Thymus (tissue), 11 donors: Measurements from ENCODE around the gene OCA2. TPM values are rescaled to one million over a fixed set of nuclear protein-coding genes. Genes with fewer than 3 reads are reported as not detected.

Experiments used
- DNase-seq, 9 donors: peaks; one replicate each; pipeline ENCODE4 v3.0.0-alpha.2; 2013; ENCODE audit warnings: low spot score in 9 of 9, low read depth in 6 of 9, missing footprints in 1 of 9
- H3K27ac ChIP-seq, 2 donors: one replicate each; pipeline ENCODE4 v1.5.1; 2013; ENCODE audit warnings: control low read depth in 1 of 2, low read depth in 1 of 2, low read length in 1 of 2, mild to moderate bottlenecking in 1 of 2, moderate library complexity in 1 of 2
- H3K27me3 ChIP-seq, 2 donors: one replicate each; pipeline ENCODE4 v1.5.1; 2013; ENCODE audit warnings: low read length in 1 of 2; ENCODE audit not compliant: control insufficient read depth in 2 of 2, insufficient read depth in 1 of 2
- H3K36me3 ChIP-seq, 2 donors: one replicate each; pipeline ENCODE4 v1.5.1; 2013; ENCODE audit warnings: low read length in 1 of 2, mild to moderate bottlenecking in 1 of 2, moderate library complexity in 1 of 2; ENCODE audit not compliant: control insufficient read depth in 2 of 2, insufficient read depth in 2 of 2
- H3K4me1 ChIP-seq, 2 donors: one replicate each; pipeline ENCODE4 v1.5.1; 2013; ENCODE audit warnings: low read length in 2 of 2; ENCODE audit not compliant: control insufficient read depth in 2 of 2, insufficient read depth in 2 of 2
- H3K4me3 ChIP-seq, 2 donors: one replicate each; pipeline ENCODE4 v1.5.1; 2013; ENCODE audit warnings: low read length in 2 of 2, control low read depth in 1 of 2, mild to moderate bottlenecking in 1 of 2
- H3K9me3 ChIP-seq, 2 donors: one replicate each; pipeline ENCODE4 v1.5.1; 2013; ENCODE audit warnings: low read length in 1 of 2, mild to moderate bottlenecking in 1 of 2; ENCODE audit not compliant: control insufficient read depth in 2 of 2, insufficient read depth in 1 of 2
- WGBS: extraction: QIAGEN DNeasy Blood & Tissue Kit; methylation state at CpG from one replicate; pipeline ENCODE4 v1.1.7; 2013; 5-methylcytosine and 5-hydroxymethylcytosine counted together
- polyA plus RNA-seq: library from polyadenylated mRNA; stranded (reverse); fragments of 200-250 nt; gene quantifications from one replicate; pipeline ENCODE4 v1.2.3, GENCODE V29; 2013
- total RNA-seq: library from RNA; stranded (reverse); fragments of 120-200 nt; gene quantifications from one replicate; pipeline ENCODE4 v1.2.4, GENCODE V29; 2013
- donor health status: healthy.

Gene OCA2
- total and polyA plus RNA-seq, 2 donors = 0.99 to 1.2 TPM

DNA sequence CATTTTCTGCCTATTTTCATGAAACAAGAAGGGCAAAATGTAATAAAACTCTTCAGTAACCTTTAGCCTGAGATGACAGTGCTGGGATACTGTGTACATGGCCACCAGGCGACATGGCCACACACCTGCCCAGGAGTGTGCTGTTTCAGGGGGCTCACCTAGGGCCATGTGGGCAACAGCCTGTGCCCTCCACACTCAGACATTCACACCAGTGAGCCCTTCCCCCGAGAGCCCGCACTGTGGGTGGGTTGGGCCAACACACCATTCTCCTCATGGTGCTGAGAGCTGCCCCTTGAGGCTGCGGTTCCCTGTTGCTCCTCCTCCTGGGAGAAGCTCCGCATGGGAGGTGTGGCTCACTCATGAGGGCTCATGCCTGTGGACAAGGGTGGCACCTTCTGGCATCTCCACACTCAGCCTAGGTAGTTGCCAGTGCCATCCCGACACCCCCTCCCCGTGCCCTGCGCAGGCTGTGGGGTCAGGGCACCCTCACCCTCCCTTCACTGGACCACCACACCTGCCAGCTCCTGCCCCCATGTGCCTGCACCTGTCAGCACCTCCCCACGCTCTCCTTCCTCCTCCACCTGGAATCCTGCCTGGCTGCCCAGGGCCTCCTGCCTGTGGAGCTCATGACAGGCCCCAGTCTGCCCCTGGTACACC is 19.7 kb downstream of the OCA2 start:
- DNase-seq = no peak
- 92% methylated on average over 9 of the region's 9 CpGs for WGBS

DNA sequence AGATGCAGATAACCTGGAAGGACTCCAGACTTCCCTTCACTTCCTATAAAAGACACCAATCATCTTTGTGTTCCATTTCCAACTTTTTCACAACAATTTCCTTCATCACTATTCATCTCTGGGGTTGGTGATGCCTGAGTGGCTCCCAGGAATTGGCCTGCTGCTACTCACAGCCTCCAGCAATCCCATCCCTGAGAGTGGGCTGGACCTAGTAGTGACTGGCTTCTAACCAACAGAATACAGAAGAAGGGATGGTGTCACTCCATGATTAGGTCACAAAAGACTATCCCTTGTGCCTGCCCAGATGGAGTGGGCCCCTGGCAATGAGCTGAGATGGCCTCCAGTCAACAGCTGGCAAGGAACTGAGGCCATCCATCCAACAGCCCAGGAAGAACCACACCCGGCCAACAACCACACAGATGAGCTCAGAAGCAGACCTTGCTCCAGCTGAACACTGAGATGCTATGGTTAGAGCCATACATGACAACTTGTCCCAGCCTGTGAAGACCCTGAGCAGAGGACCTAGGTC is 20.9 kb downstream of the OCA2 start:
- no peak overlapping the region for H3K27ac ChIP-seq
- 89% methylated on average over 1 of the region's 1 CpG for WGBS
- no peaks in the 10 kb centered on the region for H3K27me3 ChIP-seq
- H3K4me1 ChIP-seq = no peaks in the 10 kb centered on the region
- H3K4me3 ChIP-seq = no peak overlapping the region
- no peaks in the 10 kb centered on the region for H3K36me3 ChIP-seq
- no peaks in the 10 kb centered on the region for H3K9me3 ChIP-seq
- DNase-seq = no peak

More for the DNA sequence above, 19.7 kb downstream of the OCA2 start:
- no peak overlapping the region for H3K27ac ChIP-seq
- H3K4me3 ChIP-seq = no peak overlapping the region
- no peaks in the 10 kb centered on the region for H3K4me1 ChIP-seq
- no peaks in the 10 kb centered on the region for H3K9me3 ChIP-seq
- no peaks in the 10 kb centered on the region for H3K36me3 ChIP-seq
- peaks cover 0 to under 1% of the 10 kb centered on the region in 2 donors for H3K27me3 ChIP-seq

DNA sequence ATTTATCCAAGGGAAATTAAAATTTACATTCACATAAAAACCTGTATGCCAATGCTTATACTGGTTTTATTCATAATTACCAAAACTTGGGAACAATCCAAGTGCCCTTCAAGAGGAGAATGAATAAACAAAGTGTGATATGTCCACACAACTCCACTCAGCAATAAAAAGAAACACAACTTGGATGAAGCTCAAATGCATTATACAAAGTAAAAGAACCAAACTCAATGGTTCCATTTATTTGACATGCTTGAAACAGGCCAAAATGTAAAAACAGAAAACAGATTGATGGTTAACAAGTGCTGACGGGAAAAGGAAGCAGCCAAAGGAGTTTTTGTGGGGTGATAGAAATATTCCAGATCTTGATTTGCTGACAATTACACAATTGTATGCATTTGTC is 23.5 kb downstream of the OCA2 start:
- H3K27me3 ChIP-seq = no peaks in the 10 kb centered on the region
- H3K4me3 ChIP-seq = no peak overlapping the region
- no peak for DNase-seq
- H3K9me3 ChIP-seq = no peaks in the 10 kb centered on the region
- H3K27ac ChIP-seq = no peak overlapping the region
- H3K36me3 ChIP-seq = no peaks in the 10 kb centered on the region
- WGBS = 83% methylated on average over 1 of the region's 1 CpG
- H3K4me1 ChIP-seq = no peaks in the 10 kb centered on the region

DNA sequence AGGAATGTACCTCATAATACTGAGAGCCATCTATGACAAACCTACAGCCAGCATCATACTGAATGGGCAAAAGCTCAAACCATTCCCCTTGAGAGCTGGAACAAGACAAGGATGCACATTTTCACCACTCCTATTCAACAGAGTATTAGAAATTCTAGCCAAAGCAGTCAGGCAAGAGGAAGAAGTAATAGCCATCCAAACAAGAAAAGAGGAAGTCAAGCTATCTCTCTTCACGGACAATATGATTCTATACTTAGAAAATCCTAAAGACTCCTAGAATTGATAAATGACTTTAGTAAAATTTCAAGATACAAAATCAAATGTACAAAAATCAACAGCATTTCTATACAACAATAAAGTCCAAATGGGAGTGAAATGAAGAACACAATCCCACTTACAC is 30.2 kb downstream of the OCA2 start:
- H3K4me3 ChIP-seq = no peak overlapping the region
- H3K9me3 ChIP-seq = no peaks in the 10 kb centered on the region
- no peak for DNase-seq
- no peaks in the 10 kb centered on the region for H3K36me3 ChIP-seq
- H3K27me3 ChIP-seq = no peaks in the 10 kb centered on the region
- H3K27ac ChIP-seq = no peak overlapping the region
- WGBS = 4% methylated on average over 1 of the region's 1 CpG
- H3K4me1 ChIP-seq = no peaks in the 10 kb centered on the region

DNA sequence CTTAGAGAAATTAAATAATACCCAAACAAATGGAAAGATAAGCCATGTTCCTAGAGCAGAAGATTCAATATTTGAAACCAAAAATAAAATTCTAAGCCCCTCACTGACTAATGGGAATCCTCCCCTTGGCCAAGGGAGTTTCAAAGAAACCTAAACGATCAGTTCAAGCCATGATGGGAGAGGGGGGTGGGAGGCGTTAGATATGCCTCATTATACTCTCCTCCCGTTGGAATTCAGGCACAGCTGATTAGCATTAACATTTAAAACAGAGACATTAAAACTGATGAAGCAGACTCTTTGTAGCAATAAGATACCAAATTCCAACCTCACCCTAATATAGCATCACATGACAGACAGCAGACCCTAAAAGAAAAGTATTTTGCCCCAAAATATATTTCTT is 32.9 kb downstream of the OCA2 start:
- Histone ChIP-seq H3K27me3 (no peaks in the 10 kb centered on the region), H3K27ac (no peak overlapping the region), H3K4me3 (no peak overlapping the region), H3K36me3 (no peaks in the 10 kb centered on the region), H3K9me3 (no peaks in the 10 kb centered on the region), H3K4me1 (no peaks in the 10 kb centered on the region)
- 72% methylated on average over 3 of the region's 3 CpGs for WGBS
- no peak for DNase-seq

DNA sequence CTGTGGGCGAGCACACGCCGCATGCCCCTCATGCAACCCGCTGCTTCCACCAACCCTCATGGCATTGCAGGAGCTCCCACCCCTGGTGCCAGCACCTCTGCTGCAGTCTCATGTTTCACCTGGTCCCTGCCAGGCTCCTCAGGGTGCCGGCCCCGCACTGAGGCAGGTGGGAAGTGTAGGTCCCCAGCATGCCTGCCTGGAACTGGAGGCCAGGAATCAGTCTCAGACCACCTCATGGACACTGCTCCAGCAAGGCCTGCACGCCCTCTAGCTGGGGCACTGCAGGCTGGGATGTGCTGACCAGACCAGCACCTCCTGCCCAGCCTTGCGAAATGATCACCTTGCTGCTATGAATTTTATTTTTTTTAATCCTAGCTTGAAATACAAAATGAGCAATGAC is 39.1 kb downstream of the OCA2 start:
- WGBS = 95% methylated on average over 8 of the region's 8 CpGs
- no peaks in the 10 kb centered on the region for H3K36me3 ChIP-seq
- no peak overlapping the region for H3K4me3 ChIP-seq
- H3K9me3 ChIP-seq = no peaks in the 10 kb centered on the region
- DNase-seq = no peak
- no peaks in the 10 kb centered on the region for H3K4me1 ChIP-seq
- no peak overlapping the region for H3K27ac ChIP-seq
- no peaks in the 10 kb centered on the region for H3K27me3 ChIP-seq

DNA sequence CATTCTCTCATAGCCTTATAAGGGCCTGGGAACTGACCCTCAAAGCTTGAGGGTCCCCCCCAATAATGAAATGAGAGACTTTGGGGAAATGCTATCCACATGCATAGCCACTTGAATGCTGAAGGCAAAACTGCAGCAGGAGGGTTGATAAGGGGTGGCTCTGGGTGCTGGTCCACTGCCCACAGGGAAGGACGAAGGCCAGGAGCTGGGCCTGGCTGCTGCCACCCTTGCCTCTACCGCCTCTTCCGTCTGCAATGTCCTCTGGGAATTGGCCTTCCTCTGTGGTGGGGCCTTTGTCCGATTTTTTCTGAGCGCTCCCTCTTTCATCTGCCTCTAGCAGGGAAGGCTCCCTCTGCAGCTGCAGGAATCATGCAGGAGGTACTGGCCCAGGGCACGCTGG is 41.0 kb downstream of the OCA2 start:
- WGBS = 97% methylated on average over 6 of the region's 6 CpGs
- Histone ChIP-seq H3K9me3 (no peaks in the 10 kb centered on the region), H3K4me3 (no peak overlapping the region), H3K4me1 (no peaks in the 10 kb centered on the region), H3K36me3 (no peaks in the 10 kb centered on the region), H3K27ac (no peak overlapping the region), H3K27me3 (no peaks in the 10 kb centered on the region)
- DNase-seq = no peak

DNA sequence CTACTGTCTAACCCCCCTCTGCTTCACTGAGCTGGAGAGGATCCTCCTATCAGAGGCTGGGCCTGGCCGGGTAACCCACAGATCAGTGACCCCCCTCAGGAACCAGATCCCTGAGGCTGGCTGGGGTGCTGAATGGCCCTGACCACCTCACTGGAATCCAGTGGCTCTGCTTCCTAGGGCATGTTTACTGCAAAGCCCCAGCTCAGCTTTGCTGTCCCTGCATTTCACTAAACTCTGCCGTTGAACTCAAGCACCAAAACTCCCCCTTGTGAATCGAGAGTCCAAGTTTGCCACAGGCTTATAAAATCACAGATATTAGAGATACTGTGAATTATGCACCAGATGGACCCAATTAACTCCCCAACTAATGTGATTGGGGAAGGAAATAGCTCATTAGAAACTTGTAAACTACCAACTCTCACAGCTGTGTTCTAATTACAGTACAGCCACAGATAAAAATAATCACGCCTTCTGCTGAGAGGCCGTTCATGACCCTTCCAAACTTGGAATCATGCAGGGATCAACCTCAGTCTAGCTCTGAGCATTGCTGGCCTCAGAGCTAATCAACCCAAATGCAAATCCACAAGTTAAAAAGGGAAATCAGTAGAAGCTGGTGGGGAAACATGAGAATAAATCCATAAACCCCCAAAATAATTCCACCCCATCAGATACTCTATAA is 47.0 kb downstream of the OCA2 start:
- 71% methylated on average over 5 of the region's 5 CpGs for WGBS
- Histone ChIP-seq H3K27me3 (no peaks in the 10 kb centered on the region), H3K4me3 (no peak overlapping the region), H3K9me3 (no peaks in the 10 kb centered on the region), H3K36me3 (no peaks in the 10 kb centered on the region), H3K4me1 (no peaks in the 10 kb centered on the region), H3K27ac (no peak overlapping the region)
- no peak for DNase-seq

DNA sequence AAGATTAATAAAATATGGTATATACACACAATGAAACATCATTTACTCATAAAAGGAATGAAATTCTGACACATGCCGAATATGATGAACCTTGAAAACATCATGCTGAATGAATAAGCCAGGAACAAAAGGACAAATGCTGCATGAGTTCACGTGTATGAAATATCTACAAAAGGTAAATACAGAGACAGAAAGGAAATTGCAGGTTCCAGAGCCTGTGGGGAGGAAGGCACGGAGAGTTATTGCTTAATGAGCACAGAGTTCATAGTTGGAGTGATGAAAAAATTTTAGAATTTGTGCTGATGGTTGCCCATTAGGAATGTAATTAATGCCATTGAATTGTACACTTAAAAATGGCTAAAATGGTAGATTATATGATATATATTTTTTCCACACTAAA is 49.5 kb downstream of the OCA2 start:
- no peaks in the 10 kb centered on the region for H3K36me3 ChIP-seq
- H3K4me1 ChIP-seq = no peaks in the 10 kb centered on the region
- no peak for DNase-seq
- no peak overlapping the region for H3K27ac ChIP-seq
- WGBS = 88% methylated on average over 3 of the region's 3 CpGs
- H3K9me3 ChIP-seq = no peaks in the 10 kb centered on the region
- H3K4me3 ChIP-seq = no peak overlapping the region
- no peaks in the 10 kb centered on the region for H3K27me3 ChIP-seq
